Central memory CD4-positive, alpha-beta T cell (primary cell): Measurements from ENCODE around the gene LMOD3.

Source experiments
- DNase-seq: peaks from one replicate; pipeline ENCODE4 v3.0.0; 2022

Gene LMOD3

GRCh38 chr3:69058180-69058946 lies 64.0 kb downstream of the LMOD3 start:
- peak; percentile 50 for DNase-seq
